ENCODE results near the gene SRP14. TPM values are rescaled to one million over a fixed set of nuclear protein-coding genes. Genes with fewer than 3 reads are reported as not detected.
"Not testable (repeated sequence)": the region's sequence is repeated elsewhere in the genome, so short reads cannot be mapped to it uniquely, and the experiment has no call there.

SRP14 gene
- total RNA-seq, 2 experiments from 2014 or later = 155 to 170 TPM

DNA sequence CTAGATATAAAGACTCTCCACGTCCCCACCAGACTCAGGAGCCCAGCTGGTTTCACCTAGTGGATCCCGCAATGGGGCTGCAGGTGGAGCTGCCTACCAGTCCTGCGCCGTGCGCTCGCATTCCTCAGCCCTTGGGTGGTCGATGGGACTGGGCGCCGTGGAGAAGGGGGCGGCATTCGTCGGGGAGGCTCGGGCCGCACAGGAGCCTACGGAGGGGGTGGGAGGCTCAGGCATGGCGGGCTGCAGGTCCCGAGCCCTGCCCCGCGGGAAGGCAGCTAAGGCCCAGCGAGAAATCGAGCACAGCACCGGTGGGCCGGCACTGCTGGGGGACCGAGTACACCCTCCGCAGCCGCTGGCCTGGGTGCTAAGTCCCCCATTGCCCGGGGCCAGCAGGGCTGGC is 35.7 kb upstream of the SRP14 start:
- POLR2A ChIA-PET = interaction anchor here (0.7 kb wide), 1 partner anchor 19 kb away, joined by 3 read pairs; no protein-coding TSS in a partner anchor
- not testable (repeated sequence) for H3K4me1 Mint-ChIP-seq; DNase-seq; H3K9me3 Mint-ChIP-seq; H3K4me3 Mint-ChIP-seq; H3K27me3 Mint-ChIP-seq; H3K36me3 Mint-ChIP-seq; ATAC-seq (ENCODE audit: low read depth); H3K27ac Mint-ChIP-seq

DNA sequence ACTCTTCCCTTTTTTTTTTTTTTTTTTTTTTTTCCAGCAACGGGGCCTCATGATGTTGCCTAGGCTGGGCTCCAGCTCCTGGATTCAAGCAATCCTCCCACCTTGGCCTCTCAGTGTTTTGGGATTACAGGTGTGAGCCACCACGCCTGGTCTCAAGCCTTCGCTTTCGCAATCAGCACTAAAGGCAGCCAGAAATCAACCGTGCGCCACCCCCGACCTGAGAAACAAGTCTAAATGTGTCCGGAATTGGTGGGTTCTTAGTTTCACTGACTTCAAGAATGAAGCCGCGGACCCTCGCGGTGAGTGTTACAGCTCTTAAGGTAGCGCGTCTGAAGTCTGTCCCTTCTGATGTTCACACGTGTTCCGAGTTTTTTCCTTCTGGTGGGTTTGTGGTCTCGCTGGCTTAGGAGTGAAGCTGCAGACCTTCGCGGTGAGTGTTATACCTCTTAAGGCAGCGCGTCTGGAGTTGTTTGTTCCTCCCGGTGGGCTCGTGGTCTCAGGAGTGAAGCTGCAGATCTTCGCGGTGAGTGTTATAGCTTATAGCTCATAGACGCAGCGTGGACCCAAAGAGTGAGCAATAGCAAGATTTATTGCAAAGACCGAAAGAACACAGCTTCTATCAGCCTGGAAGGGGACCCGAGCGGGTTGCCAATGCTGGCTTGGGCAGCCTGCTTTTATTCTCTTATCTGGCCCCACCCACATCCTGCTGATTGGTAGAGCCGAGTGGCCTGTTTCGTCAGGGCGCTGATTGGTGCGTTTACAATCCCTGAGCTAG is 34.9 kb upstream of the SRP14 start:
- H3K36me3 Mint-ChIP-seq; DNase-seq; H3K4me1 Mint-ChIP-seq; H3K27me3 Mint-ChIP-seq; H3K9me3 Mint-ChIP-seq; ATAC-seq (ENCODE audit: low read depth): not testable (repeated sequence)
- POLR2A ChIA-PET = interaction anchor here (0.7 to 1.2 kb wide), 3 partner anchors 9 to 19 kb away, joined by 3 to 5 read pairs (median 4); no protein-coding TSS in a partner anchor
- peak overlapping the region; percentile 42 for H3K27ac Mint-ChIP-seq
- H3K4me3 Mint-ChIP-seq = peak overlapping the region; percentile 78

- H3K4me1 Mint-ChIP-seq = peaks cover 7% of the 10 kb centered on the region
- no peaks in the 10 kb centered on the region for H3K9me3 Mint-ChIP-seq
- DNase-seq = no peak
- POLR2A ChIA-PET = no interaction called here
- H3K4me3 Mint-ChIP-seq = no peak overlapping the region
- no peak overlapping the region for H3K27ac Mint-ChIP-seq
- no peaks in the 10 kb centered on the region for H3K36me3 Mint-ChIP-seq
- no peak for ATAC-seq (ENCODE audit: low read depth)
- H3K27me3 Mint-ChIP-seq = peaks cover 4% of the 10 kb centered on the region
These were observed 33.4 kb upstream of the SRP14 start for GRCh38 chr15:40072216-40072990.

- H3K4me3 Mint-ChIP-seq = no peak overlapping the region
- H3K27me3 Mint-ChIP-seq = peaks cover 4% of the 10 kb centered on the region
- H3K36me3 Mint-ChIP-seq = no peaks in the 10 kb centered on the region
- peaks cover 7% of the 10 kb centered on the region for H3K4me1 Mint-ChIP-seq
- no peak for ATAC-seq (ENCODE audit: low read depth)
- POLR2A ChIA-PET = no interaction called here
- H3K9me3 Mint-ChIP-seq = no peaks in the 10 kb centered on the region
- no peak for DNase-seq
- H3K27ac Mint-ChIP-seq = no peak overlapping the region
These were observed 31.7 kb upstream of the SRP14 start for GRCh38 chr15:40070608-40071218.

- no peak for ATAC-seq (ENCODE audit: low read depth)
- peaks cover 8% of the 10 kb centered on the region for H3K4me1 Mint-ChIP-seq
- no peak overlapping the region for H3K27ac Mint-ChIP-seq
- DNase-seq = no peak
- no peak overlapping the region for H3K4me3 Mint-ChIP-seq
- H3K27me3 Mint-ChIP-seq = peaks cover 2% of the 10 kb centered on the region
- H3K36me3 Mint-ChIP-seq = no peaks in the 10 kb centered on the region
- POLR2A ChIA-PET = no interaction called here
- H3K9me3 Mint-ChIP-seq = no peaks in the 10 kb centered on the region
These were observed 31.2 kb upstream of the SRP14 start for GRCh38 chr15:40070166-40070557.

DNA sequence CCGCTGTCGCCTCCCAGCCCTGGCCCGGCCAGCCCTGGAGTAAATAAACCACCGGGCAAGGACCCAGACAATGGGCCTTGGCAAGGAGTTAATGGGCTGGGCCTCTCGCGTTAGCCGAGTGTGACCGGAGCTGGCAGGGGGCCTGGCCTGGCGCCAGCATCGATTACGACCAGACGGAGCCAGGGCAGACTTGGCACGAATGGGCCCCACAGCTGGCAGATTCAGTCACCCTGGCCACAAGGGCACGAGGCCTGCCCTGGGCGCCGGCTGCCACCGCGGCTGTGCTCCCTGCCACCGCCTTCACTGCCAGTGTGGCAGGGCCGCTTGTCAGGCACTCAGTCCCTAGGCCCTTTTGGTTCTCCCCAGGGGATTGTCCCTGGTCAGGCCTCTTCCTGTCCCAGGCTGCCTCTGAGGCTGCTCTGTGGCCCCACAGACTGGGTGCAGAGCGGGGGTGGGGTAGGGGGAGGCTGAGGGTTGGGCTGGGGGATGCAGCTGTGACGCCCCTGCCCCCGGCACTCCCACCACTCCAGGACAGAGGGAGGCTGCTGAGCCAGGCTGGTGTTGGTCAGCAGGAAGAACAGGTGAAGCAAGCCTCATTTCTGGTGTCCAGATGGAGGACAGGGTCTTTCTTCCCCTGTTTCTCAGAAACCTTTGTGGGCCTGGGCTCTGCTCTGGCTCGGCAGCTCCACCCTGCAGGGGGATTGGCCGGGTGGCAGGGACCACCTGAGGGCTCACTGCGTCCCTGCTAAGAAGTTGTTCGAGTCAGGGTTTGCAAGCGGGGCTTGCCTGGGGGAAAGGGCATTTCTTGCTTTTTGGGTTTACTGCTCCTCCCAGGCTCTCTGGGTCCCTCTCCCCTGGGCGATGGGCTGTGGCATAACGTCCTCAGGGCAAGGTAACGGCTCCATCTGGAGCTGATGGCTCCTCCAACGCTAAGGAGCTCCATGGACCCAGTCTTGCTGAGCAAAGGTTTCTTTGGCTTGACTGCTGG is 30.5 kb upstream of the SRP14 start:
- H3K27me3 Mint-ChIP-seq = peaks cover 2% of the 10 kb centered on the region
- no peak for ATAC-seq (ENCODE audit: low read depth)

DNA sequence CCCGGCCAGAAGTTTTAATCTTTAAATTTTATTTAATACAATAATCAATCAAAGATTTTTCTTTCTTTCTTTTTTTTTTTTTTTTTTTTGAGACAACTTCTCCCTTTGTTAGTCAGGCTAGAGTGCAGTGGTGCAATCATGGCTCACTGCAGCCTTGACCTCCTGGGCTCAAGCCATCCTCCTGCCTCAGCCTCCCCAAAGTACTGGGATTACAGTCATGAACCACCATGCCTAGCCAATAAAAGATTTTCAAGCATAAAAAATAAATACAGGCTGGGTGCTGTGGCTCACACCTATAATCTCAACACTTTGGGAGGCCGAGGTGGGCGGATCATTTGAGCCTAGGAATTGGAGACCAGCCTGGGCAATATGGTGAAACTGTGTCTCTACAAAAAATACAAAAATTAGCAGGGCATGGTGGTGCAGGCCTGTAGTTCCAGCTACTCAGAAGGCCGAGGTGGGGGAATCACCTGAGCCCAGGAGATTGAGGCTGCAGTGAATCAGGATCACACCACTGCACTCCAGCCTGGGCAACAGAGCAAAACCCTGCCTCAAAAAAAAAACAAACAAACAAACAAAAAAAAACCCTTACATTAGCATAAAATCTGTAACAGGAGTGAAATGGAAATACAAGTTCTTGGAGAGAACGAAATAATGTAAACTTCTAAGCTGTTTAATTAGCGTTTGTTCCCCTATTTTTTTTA is 29.1 kb upstream of the SRP14 start:
- no peak overlapping the region for H3K4me3 Mint-ChIP-seq
- POLR2A ChIA-PET = interaction anchor here (0.7 kb wide), 2 partner anchors 23 to 32 kb away, joined by 3 read pairs; no protein-coding TSS in a partner anchor
- DNase-seq = no peak
- peaks cover 8% of the 10 kb centered on the region for H3K4me1 Mint-ChIP-seq
- ATAC-seq (ENCODE audit: low read depth) = no peak
- peaks cover 2% of the 10 kb centered on the region for H3K27me3 Mint-ChIP-seq
- H3K9me3 Mint-ChIP-seq = no peaks in the 10 kb centered on the region
- no peak overlapping the region for H3K27ac Mint-ChIP-seq
- no peaks in the 10 kb centered on the region for H3K36me3 Mint-ChIP-seq

More for the DNA sequence above, 30.5 kb upstream of the SRP14 start:
- Mint-ChIP-seq H3K4me1 (peaks cover 15% of the 10 kb centered on the region), H3K4me3 (no peak overlapping the region), H3K36me3 (no peaks in the 10 kb centered on the region), H3K27ac (no peak overlapping the region), H3K9me3 (no peaks in the 10 kb centered on the region)
- DNase-seq = no peak
- POLR2A ChIA-PET = no interaction called here

DNA sequence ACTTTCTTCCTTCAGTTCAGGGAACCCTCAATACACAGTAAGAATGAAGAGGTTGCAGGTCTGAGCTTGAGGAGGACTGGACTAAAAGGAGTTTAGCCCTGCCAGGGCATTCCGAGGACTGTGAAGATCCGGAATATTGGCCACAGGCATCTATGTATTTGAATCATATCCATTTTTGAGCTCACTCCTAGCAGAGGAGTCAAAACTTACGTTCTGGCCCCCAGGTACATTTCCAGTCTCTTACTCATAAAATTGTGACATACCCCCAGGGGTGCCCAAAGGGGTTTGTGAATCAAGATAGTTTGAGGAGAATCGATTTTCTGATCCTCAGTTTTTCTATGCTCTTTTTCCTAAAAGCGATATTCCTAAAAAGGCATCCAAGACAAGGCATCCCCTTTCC is 27.6 kb upstream of the SRP14 start:
- ATAC-seq (ENCODE audit: low read depth) = no peak
- H3K4me3 Mint-ChIP-seq = no peak overlapping the region
- H3K36me3 Mint-ChIP-seq = no peaks in the 10 kb centered on the region
- H3K4me1 Mint-ChIP-seq = peaks cover 8% of the 10 kb centered on the region
- POLR2A ChIA-PET = interaction anchor here (0.9 kb wide), 1 partner anchor 32 kb away, joined by 4 read pairs; no protein-coding TSS in a partner anchor
- no peaks in the 10 kb centered on the region for H3K9me3 Mint-ChIP-seq
- no peak for DNase-seq
- H3K27ac Mint-ChIP-seq = no peak overlapping the region
- no peaks in the 10 kb centered on the region for H3K27me3 Mint-ChIP-seq

DNA sequence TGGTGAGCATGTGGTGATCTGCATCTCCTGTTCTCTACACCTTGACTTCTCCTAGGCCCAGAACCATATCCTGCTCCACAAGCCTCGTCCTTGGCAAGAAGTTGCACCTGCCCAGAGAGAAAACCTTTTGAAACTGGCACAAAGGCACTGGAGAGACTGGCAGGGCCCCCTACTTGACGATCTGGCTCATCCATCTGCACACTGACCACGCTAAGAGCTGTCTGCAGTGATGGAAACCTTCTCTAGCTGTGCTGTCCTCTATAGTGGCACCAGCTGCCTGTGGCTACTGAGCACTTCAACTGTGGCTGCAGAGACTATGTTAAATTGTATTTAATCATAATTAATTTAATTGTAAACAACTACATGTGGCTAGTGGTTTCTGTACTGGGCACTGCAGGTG is 26.2 kb upstream of the SRP14 start:
- no peaks in the 10 kb centered on the region for H3K27me3 Mint-ChIP-seq
- H3K4me3 Mint-ChIP-seq = no peak overlapping the region
- peaks cover 8% of the 10 kb centered on the region for H3K4me1 Mint-ChIP-seq
- DNase-seq = no peak
- ATAC-seq (ENCODE audit: low read depth) = no peak
- H3K27ac Mint-ChIP-seq = no peak overlapping the region
- peaks cover 3% of the 10 kb centered on the region for H3K36me3 Mint-ChIP-seq
- POLR2A ChIA-PET = interaction anchor here (1.6 kb wide), 1 partner anchor 9 kb away, joined by 5 read pairs; no protein-coding TSS in a partner anchor
- H3K9me3 Mint-ChIP-seq = no peaks in the 10 kb centered on the region

DNA sequence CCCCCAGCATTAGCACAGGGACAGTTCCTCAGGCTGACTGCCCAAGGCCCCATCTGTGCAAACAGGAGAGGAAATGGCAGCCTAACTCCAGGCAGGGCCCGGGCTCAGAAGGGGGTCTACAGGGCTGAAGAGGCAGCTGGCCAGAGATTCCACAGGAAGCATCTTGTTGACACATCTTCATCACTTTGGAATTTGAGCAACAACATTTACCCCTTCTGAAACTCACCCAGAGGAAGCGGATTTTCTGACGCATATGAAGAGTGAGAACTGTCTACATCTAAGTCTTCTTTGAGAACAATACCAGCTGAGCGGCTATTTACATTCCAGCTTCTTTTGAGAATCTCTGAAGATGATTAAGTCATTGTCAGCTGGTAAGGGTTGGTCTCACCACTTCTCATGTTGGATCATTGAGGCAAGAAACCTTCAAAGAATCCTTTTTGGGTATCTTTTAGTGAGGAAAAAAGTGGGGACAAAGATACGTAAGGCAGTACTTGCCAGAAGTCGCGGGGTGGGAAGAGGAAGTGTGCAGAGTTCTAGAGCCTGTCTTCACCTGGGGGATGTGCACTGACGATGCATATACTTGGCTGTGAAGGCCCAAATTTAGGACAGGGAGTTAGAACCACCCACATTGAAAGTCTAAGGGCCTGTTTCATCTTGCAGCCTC is 25.4 kb upstream of the SRP14 start:
- peaks cover 4% of the 10 kb centered on the region for H3K36me3 Mint-ChIP-seq
- ATAC-seq (ENCODE audit: low read depth) = no peak
- POLR2A ChIA-PET = interaction anchor here (0.7 to 1.6 kb wide), 2 partner anchors 9 to 16 kb away, joined by 3 to 5 read pairs; no protein-coding TSS in a partner anchor
- no peak overlapping the region for H3K4me3 Mint-ChIP-seq
- DNase-seq = no peak
- no peaks in the 10 kb centered on the region for H3K27me3 Mint-ChIP-seq
- H3K9me3 Mint-ChIP-seq = no peaks in the 10 kb centered on the region
- H3K27ac Mint-ChIP-seq = peak overlapping the region; percentile 4
- peaks cover 12% of the 10 kb centered on the region for H3K4me1 Mint-ChIP-seq

GRCh38 chr15:40063563-40064011 is 24.6 kb upstream of the SRP14 start:
- DNase-seq = no peak
- no peak overlapping the region for H3K4me3 Mint-ChIP-seq
- no peak for ATAC-seq (ENCODE audit: low read depth)
- H3K9me3 Mint-ChIP-seq = no peaks in the 10 kb centered on the region
- H3K36me3 Mint-ChIP-seq = peaks cover 6% of the 10 kb centered on the region
- no peaks in the 10 kb centered on the region for H3K27me3 Mint-ChIP-seq
- POLR2A ChIA-PET = no interaction called here
- peaks cover 14% of the 10 kb centered on the region for H3K4me1 Mint-ChIP-seq
- no peak overlapping the region for H3K27ac Mint-ChIP-seq

All from activated naive CD8-positive, alpha-beta T cell treated with anti-CD3 and anti-CD28 coated beads, Interleukin-2, amount 10 ng/mL, durations not matched to agents 7 days and 5 days (primary cell).